Stomach (tissue), 9 donors: Measurements from ENCODE around the gene UBE2O. TPM values are rescaled to one million over a fixed set of nuclear protein-coding genes. Genes with fewer than 3 reads are reported as not detected.

ENCODE experiments used
- DNase-seq, 2 donors: peaks; one replicate each; pipeline versions ENCODE4 v3.0.0 to v3.0.0-alpha.2; 2013 to 2019
- H3K27ac ChIP-seq, 5 donors: fragments of 200-600 bp in 4 of 5; sonication (generic) in 4 of 5; one replicate each; pipeline ENCODE4 v1.5.1; 2013 to 2019; ENCODE audit warnings: mild to moderate bottlenecking in 1 of 5, moderate library complexity in 1 of 5
- H3K27me3 ChIP-seq, 3 donors: fragments of 200-600 bp; sonication (generic); one replicate each; pipeline ENCODE4 v1.5.1; 2017 to 2019; ENCODE audit warnings: mixed run types in 1 of 3
- H3K36me3 ChIP-seq, 4 donors: fragments of 200-600 bp; sonication (generic); 1 replicate in 3 of 4; 2 replicates in 1 of 4; pipeline ENCODE4 v1.5.1; 2016 to 2019
- H3K4me1 ChIP-seq, 4 donors: fragments of 200-600 bp; sonication (generic); one replicate each; pipeline ENCODE4 v1.5.1; 2016 to 2019
- H3K4me3 ChIP-seq, 4 donors: fragments of 200-600 bp; sonication (generic) in 3 of 4; one replicate each; pipeline ENCODE4 v1.5.1; 2016 to 2019; ENCODE audit warnings: mild to moderate bottlenecking in 1 of 4
- H3K9me3 ChIP-seq, 4 donors: fragments of 200-600 bp; sonication (generic); one replicate each; pipeline ENCODE4 v1.5.1; 2016 to 2019
- EP300 ChIP-seq: sonication (generic); formaldehyde crosslinking; IDR thresholded peaks from one replicate; pipeline ENCODE4 v1.6.1; 2017; ENCODE audit warnings: antibody characterized with exemption
- POLR2A ChIP-seq, 4 donors: fragments of 450-650 bp; IDR thresholded peaks; one replicate each; pipeline ENCODE4 v1.6.1; 2016; ENCODE audit warnings: antibody characterized with exemption in 4 of 4, control low read depth in 2 of 4, mild to moderate bottlenecking in 1 of 4, moderate library complexity in 1 of 4
- POLR2AphosphoS5 ChIP-seq, 3 donors: sonication (generic); formaldehyde crosslinking; IDR thresholded peaks; one replicate each; pipeline ENCODE4 v1.6.1; 2016; ENCODE audit warnings: antibody characterized with exemption in 3 of 3
- WGBS, 5 donors: extraction: QIAGEN DNeasy Blood & Tissue Kit in 3 of 5; methylation state at CpG; one replicate each; pipeline versions ENCODE4 v1.1.5 to v1.1.7; 2013 to 2018; 5-methylcytosine and 5-hydroxymethylcytosine counted together
- intact Hi-C: fragments of 100-400 bp; cut with DNase I; formaldehyde crosslinking; loops from one replicate; pipeline ENCODE4 v1.15.1; 2023; ENCODE audit warnings: low total_unique reads
- polyA plus RNA-seq, 3 donors: library from polyadenylated mRNA; stranded (reverse); fragments of 200-250 nt; gene quantifications; one replicate each; pipeline ENCODE4 v1.2.3, GENCODE V29; 2013
- total RNA-seq, 5 donors: library from RNA; depleted of rRNA; stranded (reverse); fragments of >200 nt; gene quantifications; one replicate each; pipeline versions ENCODE4 v1.1.0 to v1.2.3, GENCODE V29; 2014 to 2016
- TF ChIP-seq, protein P1 (sequence below), 7 experiments: fragments of 450-650 bp in 4 of 7; fragments of 200-600 bp in 3 of 7; sonication (generic) in 3 of 7; IDR thresholded peaks; one replicate each; pipeline ENCODE4 v1.5.1; 2016 to 2019; ENCODE audit warnings: antibody characterized with exemption in 7 of 7, control low read depth in 2 of 7, mild to moderate bottlenecking in 1 of 7
- donor health status: healthy with polysubstance abuse.
- donor health status: Bipolar disorder and iron deficiency.
- donor health status: healthy.

The UBE2O gene
- total and polyA plus RNA-seq, 8 donors, result 4.6 to 32.7 (median 11.9) TPM

GRCh38 chr17:76378548-76379274 is 74.2 kb downstream of the UBE2O start:
- 78 to 87% (median 85%) methylated on average over 5 of the region's 5 CpGs for WGBS, 5 donors
- Histone ChIP-seq H3K27me3 (peaks cover 0 to 25% (median 9%) of the 10 kb centered on the region in 3 donors), H3K27ac (no peak overlapping the region), H3K9me3 (no peaks in the 10 kb centered on the region), H3K36me3 (no peaks in the 10 kb centered on the region), H3K4me1 (peaks cover 13 to 21% (median 20%) of the 10 kb centered on the region in 4 donors), H3K4me3 (no peak overlapping the region)
- intact Hi-C loops, result no loop called here
- TF ChIP-seq EP300, result no peak
- TF ChIP-seq POLR2A (IDR thresholded peaks at IDR 0.05), result no peak
- no peak for TF ChIP-seq POLR2AphosphoS5 (IDR thresholded peaks at IDR 0.05)
- TF ChIP-seq, protein P1, sequence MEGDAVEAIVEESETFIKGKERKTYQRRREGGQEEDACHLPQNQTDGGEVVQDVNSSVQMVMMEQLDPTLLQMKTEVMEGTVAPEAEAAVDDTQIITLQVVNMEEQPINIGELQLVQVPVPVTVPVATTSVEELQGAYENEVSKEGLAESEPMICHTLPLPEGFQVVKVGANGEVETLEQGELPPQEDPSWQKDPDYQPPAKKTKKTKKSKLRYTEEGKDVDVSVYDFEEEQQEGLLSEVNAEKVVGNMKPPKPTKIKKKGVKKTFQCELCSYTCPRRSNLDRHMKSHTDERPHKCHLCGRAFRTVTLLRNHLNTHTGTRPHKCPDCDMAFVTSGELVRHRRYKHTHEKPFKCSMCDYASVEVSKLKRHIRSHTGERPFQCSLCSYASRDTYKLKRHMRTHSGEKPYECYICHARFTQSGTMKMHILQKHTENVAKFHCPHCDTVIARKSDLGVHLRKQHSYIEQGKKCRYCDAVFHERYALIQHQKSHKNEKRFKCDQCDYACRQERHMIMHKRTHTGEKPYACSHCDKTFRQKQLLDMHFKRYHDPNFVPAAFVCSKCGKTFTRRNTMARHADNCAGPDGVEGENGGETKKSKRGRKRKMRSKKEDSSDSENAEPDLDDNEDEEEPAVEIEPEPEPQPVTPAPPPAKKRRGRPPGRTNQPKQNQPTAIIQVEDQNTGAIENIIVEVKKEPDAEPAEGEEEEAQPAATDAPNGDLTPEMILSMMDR (IDR thresholded peaks at IDR 0.05), result no peak
- no peak for DNase-seq

- 53 to 64% (median 61%) methylated on average over 7 to 8 of the region's 8 CpGs for WGBS, 5 donors
- Histone ChIP-seq H3K27me3 (peaks cover 0 to 7% (median 0%) of the 10 kb centered on the region in 3 donors), H3K36me3 (no peaks in the 10 kb centered on the region), H3K4me1 (peaks cover 0 to 4% (median 0%) of the 10 kb centered on the region in 4 donors), H3K27ac (no peak overlapping the region), H3K4me3 (no peak overlapping the region), H3K9me3 (no peaks in the 10 kb centered on the region)
- TF ChIP-seq POLR2A (IDR thresholded peaks at IDR 0.05) (no peak), POLR2AphosphoS5 (IDR thresholded peaks at IDR 0.05) (no peak), EP300 (no peak)
- TF ChIP-seq, protein P1 (IDR thresholded peaks at IDR 0.05), result no peak
- DNase-seq, result peak in 1 of 2 donors; percentile 54
- intact Hi-C loops, result no loop called here
These were observed 76.4 kb downstream of the UBE2O start for GRCh38 chr17:76376318-76377133.

DNA sequence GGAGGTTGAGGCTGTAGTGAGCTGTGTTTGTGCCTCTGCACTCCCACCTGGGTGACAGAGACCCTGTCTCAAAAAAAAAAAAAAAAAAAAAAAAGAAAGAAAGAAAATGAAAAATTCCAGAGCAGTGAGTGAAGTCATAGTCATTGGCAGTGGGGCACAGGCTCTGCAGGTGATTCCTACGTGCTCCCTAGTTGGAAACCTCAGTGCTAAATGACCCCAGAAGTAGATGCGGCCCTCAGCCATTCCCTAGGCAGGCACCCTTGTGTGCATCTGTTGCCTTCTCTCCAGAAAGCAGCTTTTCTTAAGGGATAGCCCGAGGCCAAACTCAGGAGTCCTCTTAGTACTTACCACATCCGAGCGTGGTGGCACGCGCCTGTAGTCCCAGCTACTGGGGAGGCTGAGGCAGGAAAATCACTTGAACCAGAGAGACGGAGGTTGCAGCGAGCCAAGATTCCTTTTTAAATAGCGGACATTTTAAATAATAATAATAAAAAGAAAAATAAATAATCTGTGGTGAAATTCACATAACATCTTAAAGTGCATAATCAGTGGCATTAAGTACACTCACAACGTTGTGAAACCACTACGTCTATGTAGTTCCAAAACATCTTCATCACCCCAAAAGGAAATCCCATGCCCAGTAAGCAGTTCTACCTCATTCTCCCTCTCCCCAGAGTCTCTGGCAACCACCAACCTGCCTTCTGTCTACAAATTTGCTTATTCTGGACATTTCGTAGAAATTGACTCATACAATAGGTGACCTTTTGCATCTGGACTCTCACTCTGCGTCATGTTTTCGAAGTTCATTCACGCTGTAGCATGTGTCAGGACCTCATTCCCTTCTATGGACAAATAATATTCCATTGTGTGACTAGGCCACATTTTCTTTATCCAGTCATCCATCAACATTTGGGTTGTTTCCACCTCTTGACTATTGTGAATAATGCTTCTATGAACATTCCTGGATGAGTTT is 81.0 kb downstream of the UBE2O start:
- H3K36me3 ChIP-seq, result no peaks in the 10 kb centered on the region
- intact Hi-C loops, result no loop called here
- 83 to 91% (median 89%) methylated on average over 16 of the region's 16 CpGs for WGBS, 5 donors
- DNase-seq, result no peak
- TF ChIP-seq POLR2AphosphoS5 (IDR thresholded peaks at IDR 0.05) (no peak), EP300 (no peak), POLR2A (IDR thresholded peaks at IDR 0.05) (no peak)
- TF ChIP-seq, protein P1 (IDR thresholded peaks at IDR 0.05), result no peak
- peaks cover 0 to 11% (median 10%) of the 10 kb centered on the region in 4 donors for H3K4me1 ChIP-seq
- H3K27ac ChIP-seq, result peak overlapping the region in 1 of 5 donors; percentile 20
- no peaks in the 10 kb centered on the region for H3K9me3 ChIP-seq
- peaks cover 0 to 7% (median 0%) of the 10 kb centered on the region in 3 donors for H3K27me3 ChIP-seq
- no peak overlapping the region for H3K4me3 ChIP-seq
